PC-3 (cell line): Measurements from ENCODE around the gene CFAP46. TPM values are rescaled to one million over a fixed set of nuclear protein-coding genes. Genes with fewer than 3 reads are reported as not detected.

Experiments
- ATAC-seq: fragments of 200-7000 bp; cut with Tn5 transposase; 2 replicates; pipeline ENCODE4 v1.9.1; 2020; ENCODE audit warnings: mild to moderate bottlenecking, moderate library complexity
- BruUV-seq: library from RNA; stranded (reverse); fragments of 400-500 nt; replicated peaks from 2 replicates; lab custom pipeline; 2021; lab: Mats Ljungman, UMichigan
- CTCF ChIA-PET: fragments of 300-600 bp; sonication (Branson Sonifier 250); formaldehyde crosslinking; loops from one replicate; lab custom pipeline; 2022; ENCODE audit warnings: antibody characterized with exemption; lab: Charles Lee
- POLR2A ChIA-PET: fragments of 300-600 bp; sonication (Branson Sonifier 250); formaldehyde crosslinking; loops from one replicate; lab custom pipeline; 2022; ENCODE audit warnings: antibody characterized with exemption; ENCODE audit not compliant: unreplicated experiment; lab: Charles Lee
- DNase-seq: peaks from one replicate; pipeline ENCODE4 v3.0.0-alpha.2; 2015
- H2AFZ ChIP-seq: fragments of 300-600 bp; sonication (generic); 2 replicates; pipeline ENCODE4 v1.6.0; 2016; ENCODE audit warnings: antibody characterized with exemption, low read length
- H3F3A ChIP-seq: fragments of 300-600 bp; sonication (generic); one replicate; pipeline ENCODE4 v1.6.0; 2017; ENCODE audit warnings: antibody characterized with exemption, low read length, control low read depth, mild to moderate bottlenecking; ENCODE audit not compliant: unreplicated experiment
- H3K27ac ChIP-seq: fragments of 300-600 bp; sonication (generic); 2 replicates; pipeline ENCODE4 v1.5.1; 2016; ENCODE audit warnings: mild to moderate bottlenecking, low read length
- H3K27me3 ChIP-seq: fragments of 300-600 bp; sonication (generic); 2 replicates; pipeline ENCODE4 v1.6.1; 2016; ENCODE audit warnings: low read length, mixed read lengths
- H3K36me3 ChIP-seq: fragments of 300-600 bp; sonication (generic); 2 replicates; pipeline ENCODE4 v1.6.1; 2016; ENCODE audit warnings: low read depth, mixed run types, low read length, mixed read lengths
- H3K4me1 ChIP-seq: fragments of 300-600 bp; sonication (generic); 2 replicates; pipeline ENCODE4 v1.5.1; 2016; ENCODE audit warnings: low read length; ENCODE audit not compliant: insufficient read depth
- H3K4me2 ChIP-seq: fragments of 300-600 bp; sonication (generic); 2 replicates; pipeline ENCODE4 v1.6.0; 2016; ENCODE audit warnings: low read length
- H3K4me3 ChIP-seq: fragments of 300-600 bp; sonication (generic); 2 replicates; pipeline ENCODE4 v1.5.1; 2016; ENCODE audit warnings: mild to moderate bottlenecking, low read length, mixed read lengths
- H3K79me2 ChIP-seq: fragments of 300-600 bp; sonication (generic); 2 replicates; pipeline ENCODE4 v1.6.1; 2017; ENCODE audit warnings: low read length, mixed read lengths
- H3K9ac ChIP-seq: fragments of 300-600 bp; sonication (generic); 2 replicates; pipeline ENCODE4 v1.6.0; 2016; ENCODE audit warnings: mild to moderate bottlenecking, low read length
- H3K9me2 ChIP-seq: fragments of 300-600 bp; sonication (generic); replicated peaks from 2 replicates; pipeline ENCODE4 v1.6.1; 2016; ENCODE audit warnings: mixed run types, low read length, mixed read lengths
- H3K9me3 ChIP-seq: fragments of 300-600 bp; sonication (generic); 2 replicates; pipeline ENCODE4 v1.6.1; 2016; ENCODE audit warnings: low read length, mixed read lengths
- H4K20me1 ChIP-seq: fragments of 300-600 bp; sonication (generic); 2 replicates; pipeline ENCODE4 v1.6.1; 2016; ENCODE audit warnings: low read length, mixed read lengths
- EZH2 ChIP-seq: fragments of 300-600 bp; sonication (generic); IDR thresholded peaks from one replicate; pipeline ENCODE4 v1.6.1; 2017; ENCODE audit warnings: antibody characterized with exemption, mild to moderate bottlenecking, low read length; ENCODE audit not compliant: unreplicated experiment
- EZH2phosphoT487 ChIP-seq: fragments of 300-600 bp; sonication (generic); IDR thresholded peaks from 2 replicates; pipeline ENCODE4 v1.6.1; 2018; ENCODE audit warnings: mild to moderate bottlenecking, antibody characterized with exemption, low read length, borderline replicate concordance
- intact Hi-C: fragments of 100-400 bp; cut with micrococcal nuclease; formaldehyde crosslinking; loops from 2 replicates; pipeline ENCODE4 v1.9.0; 2023
- total RNA-seq: library from RNA; depleted of rRNA; stranded (reverse); fragments of >200 nt; gene quantifications from 2 replicates; pipeline ENCODE4 v1.2.3, GENCODE V29; 2014
- TF ChIP-seq, protein P1 (sequence below): fragments of 300-600 bp; sonication (generic); conservative IDR thresholded peaks from 2 replicates; pipeline ENCODE4 v1.5.1; 2017; ENCODE audit warnings: antibody characterized with exemption, low read depth, mild to moderate bottlenecking, low read length

The CFAP46 gene
- total RNA-seq, 1 experiment from 2014 or later, result 0.04 TPM

GRCh38 chr10:132927824-132928223, 14.5 kb downstream of the CFAP46 start:
- Histone ChIP-seq H3K4me2 (no peak overlapping the region), H3K27ac (no peak overlapping the region), H4K20me1 (no peaks in the 10 kb centered on the region), H3K27me3 (peaks cover 18% of the 10 kb centered on the region; the same call in 1 of the 2 replicates), H3K9me2 (no peaks in the 10 kb centered on the region), H3K36me3 (no peaks in the 10 kb centered on the region), H3K4me1 (no peaks in the 10 kb centered on the region), H3K9me3 (no peaks in the 10 kb centered on the region), H3K9ac (no peak overlapping the region), H3F3A (no peaks in the 10 kb centered on the region), H3K4me3 (no peak overlapping the region), H3K79me2 (no peaks in the 10 kb centered on the region), H2AFZ (no peak overlapping the region)
- no TSS peak for BruUV-seq
- DNase-seq, result no peak
- no peak for ATAC-seq
- CTCF ChIA-PET, result no interaction called here
- intact Hi-C loops, result no loop called here
- TF ChIP-seq, protein P1, sequence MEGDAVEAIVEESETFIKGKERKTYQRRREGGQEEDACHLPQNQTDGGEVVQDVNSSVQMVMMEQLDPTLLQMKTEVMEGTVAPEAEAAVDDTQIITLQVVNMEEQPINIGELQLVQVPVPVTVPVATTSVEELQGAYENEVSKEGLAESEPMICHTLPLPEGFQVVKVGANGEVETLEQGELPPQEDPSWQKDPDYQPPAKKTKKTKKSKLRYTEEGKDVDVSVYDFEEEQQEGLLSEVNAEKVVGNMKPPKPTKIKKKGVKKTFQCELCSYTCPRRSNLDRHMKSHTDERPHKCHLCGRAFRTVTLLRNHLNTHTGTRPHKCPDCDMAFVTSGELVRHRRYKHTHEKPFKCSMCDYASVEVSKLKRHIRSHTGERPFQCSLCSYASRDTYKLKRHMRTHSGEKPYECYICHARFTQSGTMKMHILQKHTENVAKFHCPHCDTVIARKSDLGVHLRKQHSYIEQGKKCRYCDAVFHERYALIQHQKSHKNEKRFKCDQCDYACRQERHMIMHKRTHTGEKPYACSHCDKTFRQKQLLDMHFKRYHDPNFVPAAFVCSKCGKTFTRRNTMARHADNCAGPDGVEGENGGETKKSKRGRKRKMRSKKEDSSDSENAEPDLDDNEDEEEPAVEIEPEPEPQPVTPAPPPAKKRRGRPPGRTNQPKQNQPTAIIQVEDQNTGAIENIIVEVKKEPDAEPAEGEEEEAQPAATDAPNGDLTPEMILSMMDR, result no peak
- no peak for TF ChIP-seq EZH2
- no peak for TF ChIP-seq EZH2phosphoT487
- POLR2A ChIA-PET, result no interaction called here

- Histone ChIP-seq H3K79me2 (no peaks in the 10 kb centered on the region), H3K4me3 (no peak overlapping the region), H4K20me1 (no peaks in the 10 kb centered on the region), H3K9ac (no peak overlapping the region), H3K4me1 (no peaks in the 10 kb centered on the region), H3K4me2 (no peak overlapping the region), H2AFZ (no peak overlapping the region), H3K27ac (no peak overlapping the region), H3K27me3 (peaks cover 18% of the 10 kb centered on the region; the same call in 1 of the 2 replicates), H3F3A (no peaks in the 10 kb centered on the region), H3K36me3 (no peaks in the 10 kb centered on the region), H3K9me3 (no peaks in the 10 kb centered on the region), H3K9me2 (no peaks in the 10 kb centered on the region)
- BruUV-seq, result no TSS peak
- intact Hi-C loops, result no loop called here
- no peak for DNase-seq
- CTCF ChIA-PET, result no interaction called here
- TF ChIP-seq, protein P1, result no peak
- TF ChIP-seq EZH2, result no peak
- no peak for TF ChIP-seq EZH2phosphoT487
- no peak for ATAC-seq
- POLR2A ChIA-PET, result no interaction called here
Observed at GRCh38 chr10:132926777-132927650, 15.4 kb downstream of the CFAP46 start.

DNA sequence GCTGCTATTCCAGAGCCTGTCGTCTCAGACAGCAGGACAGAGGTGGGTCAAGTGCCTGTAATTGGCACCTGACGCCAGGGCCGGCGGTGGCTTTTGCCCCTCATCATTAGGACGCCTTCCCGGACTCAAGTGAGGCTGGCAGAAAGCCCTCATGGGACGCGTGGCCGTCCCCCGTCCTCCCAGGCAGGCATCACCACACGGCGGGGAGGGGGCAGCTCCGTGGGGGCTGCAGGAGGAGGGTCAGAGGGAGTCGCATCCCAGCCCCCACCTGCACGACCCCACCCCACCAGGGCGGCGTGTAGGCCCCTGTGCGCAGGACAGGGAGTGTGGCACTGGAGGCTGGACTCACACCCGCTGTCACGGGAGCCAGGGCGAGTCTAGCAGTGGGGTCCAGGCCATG, 16.3 kb downstream of the CFAP46 start:
- no peaks in the 10 kb centered on the region for H3K9me2 ChIP-seq
- no peaks in the 10 kb centered on the region for H3K4me1 ChIP-seq
- no peak overlapping the region for H3K27ac ChIP-seq
- ChIA-PET CTCF (no interaction called here), POLR2A (no interaction called here)
- ATAC-seq (no peak), DNase-seq (no peak)
- H4K20me1 ChIP-seq, result no peaks in the 10 kb centered on the region
- no peaks in the 10 kb centered on the region for H3K9me3 ChIP-seq
- H3K36me3 ChIP-seq, result no peaks in the 10 kb centered on the region
- no peak overlapping the region for H3K4me3 ChIP-seq
- H2AFZ ChIP-seq, result no peak overlapping the region
- TF ChIP-seq, protein P1, result no peak
- H3F3A ChIP-seq, result no peaks in the 10 kb centered on the region
- no peak overlapping the region for H3K4me2 ChIP-seq
- BruUV-seq, result no TSS peak
- H3K27me3 ChIP-seq, result peaks cover 18% of the 10 kb centered on the region; the same call in 1 of the 2 replicates
- intact Hi-C loops, result no loop called here
- no peak overlapping the region for H3K9ac ChIP-seq
- no peaks in the 10 kb centered on the region for H3K79me2 ChIP-seq
